Endometrial microvascular endothelial cells (primary cell): Measurements from ENCODE around the gene RAD51AP1. TPM values are rescaled to one million over a fixed set of nuclear protein-coding genes. Genes with fewer than 3 reads are reported as not detected.

ENCODE experiments used
- in situ Hi-C: cut with HindIII; loops from 2 replicates; pipeline ENCODE4 v1.10.0; 2017; ENCODE audit warnings: low sequenced_read_pairs, low pct_unique_long_range_greater_than_20kb; ENCODE audit errors: inconsistent ontology term
- total RNA-seq: library from RNA; depleted of rRNA; stranded (reverse); fragments of >200 nt; gene quantifications from one replicate; pipeline ENCODE4 v1.2.3, GENCODE V29; 2015; ENCODE audit errors: inconsistent ontology term

RAD51AP1 gene
- total RNA-seq, 1 donor from 2014 or later = 15.9 TPM

DNA sequence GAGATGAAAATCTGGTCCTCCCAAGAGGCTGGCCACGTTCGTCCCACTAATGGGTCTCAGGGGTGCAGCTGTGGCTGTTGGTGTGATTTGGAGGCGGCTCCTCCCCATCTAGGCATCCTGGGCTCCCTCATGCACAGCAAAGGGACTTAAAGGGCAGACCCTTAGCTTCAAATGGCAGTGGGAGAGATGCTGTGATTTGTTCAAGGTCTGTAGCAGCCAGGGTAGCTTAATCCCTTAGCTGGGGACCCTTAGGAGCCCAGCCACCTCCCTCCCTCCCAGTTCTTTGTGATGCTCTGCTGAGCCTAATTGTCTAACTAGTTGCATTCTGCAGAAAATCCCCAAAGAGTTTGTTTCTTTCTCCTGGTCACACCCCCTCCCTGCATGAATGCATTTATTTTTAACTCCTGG is 41.6 kb downstream of the RAD51AP1 start:
- in situ Hi-C loops = no loop called here

DNA sequence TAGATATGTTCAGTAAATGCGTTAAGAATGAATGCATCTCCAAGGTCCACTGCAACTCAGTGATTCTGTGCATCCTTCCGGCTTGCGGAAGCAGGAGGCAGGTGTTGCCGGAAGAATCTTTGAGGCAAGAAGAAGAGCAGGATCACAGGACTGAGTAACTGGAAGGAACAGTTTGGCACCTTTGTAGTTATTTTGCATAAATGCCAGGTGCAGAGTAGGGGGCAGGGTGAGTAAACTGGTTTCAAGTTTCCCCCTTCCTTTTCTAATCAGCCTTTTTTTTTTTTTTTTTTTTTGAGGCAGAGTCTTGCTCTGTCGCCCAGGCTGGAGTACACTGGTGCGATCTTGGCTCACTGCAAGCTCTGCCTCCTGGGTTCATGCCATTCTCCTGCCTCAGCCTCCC is 45.6 kb downstream of the RAD51AP1 start:
- in situ Hi-C loops = no loop called here

DNA sequence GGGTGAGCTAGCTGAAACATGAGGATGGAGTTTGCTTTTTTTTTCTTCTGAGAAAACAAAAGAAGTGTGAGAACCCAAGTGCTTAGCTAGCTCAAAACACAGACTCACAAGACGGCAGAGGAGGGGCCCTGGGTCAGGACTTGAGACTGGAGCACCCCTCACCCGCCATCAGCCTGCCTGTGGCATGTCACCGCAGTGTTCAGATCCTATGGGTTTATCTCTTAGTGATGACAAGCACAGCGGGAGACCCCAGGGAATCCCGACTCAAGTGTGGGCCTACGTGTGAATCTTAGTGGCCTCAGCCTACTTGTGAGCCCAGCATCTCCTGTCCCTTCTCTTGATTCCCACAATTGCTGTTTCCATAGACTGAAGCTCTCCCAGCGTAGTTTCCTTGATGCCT is 46.2 kb downstream of the RAD51AP1 start:
- in situ Hi-C loops = no loop called here

- in situ Hi-C loops = no loop called here
These were observed 47.8 kb downstream of the RAD51AP1 start for GRCh38 chr12:4586500-4586899.

- in situ Hi-C loops = no loop called here
These were observed 48.4 kb downstream of the RAD51AP1 start for GRCh38 chr12:4587108-4587507.

GRCh38 chr12:4588916-4589315 is 50.2 kb downstream of the RAD51AP1 start:
- in situ Hi-C loops = no loop called here

- in situ Hi-C loops = no loop called here
These were observed 51.3 kb downstream of the RAD51AP1 start for GRCh38 chr12:4589941-4590340.

DNA sequence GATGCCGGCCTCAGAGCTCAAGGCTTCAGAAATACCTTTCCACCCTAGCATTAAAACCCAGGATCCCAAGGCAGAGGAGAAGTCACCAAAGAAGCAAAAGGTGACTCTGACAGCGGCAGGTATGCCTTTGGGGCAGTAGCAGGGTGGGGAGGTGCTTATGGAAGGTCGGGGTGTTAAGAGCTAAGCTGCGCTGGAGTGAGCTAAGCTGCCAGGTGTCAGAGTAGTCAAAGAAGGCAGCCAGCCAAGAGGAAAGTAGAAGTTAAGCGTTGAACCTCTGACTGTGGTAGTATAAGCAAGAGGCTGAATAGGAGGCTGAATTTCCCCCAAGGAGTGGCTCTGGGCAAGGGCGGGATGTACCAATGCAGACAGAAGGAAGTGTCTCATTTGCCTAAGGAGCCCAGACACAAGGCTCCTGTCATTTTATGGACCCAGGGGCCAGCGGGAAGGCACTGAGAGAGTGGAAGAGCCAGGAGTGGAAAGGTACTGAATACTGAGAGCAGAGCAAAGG is 52.5 kb downstream of the RAD51AP1 start:
- in situ Hi-C loops = no loop called here

GRCh38 chr12:4595881-4596280 is 57.2 kb downstream of the RAD51AP1 start:
- in situ Hi-C loops = no loop called here

DNA sequence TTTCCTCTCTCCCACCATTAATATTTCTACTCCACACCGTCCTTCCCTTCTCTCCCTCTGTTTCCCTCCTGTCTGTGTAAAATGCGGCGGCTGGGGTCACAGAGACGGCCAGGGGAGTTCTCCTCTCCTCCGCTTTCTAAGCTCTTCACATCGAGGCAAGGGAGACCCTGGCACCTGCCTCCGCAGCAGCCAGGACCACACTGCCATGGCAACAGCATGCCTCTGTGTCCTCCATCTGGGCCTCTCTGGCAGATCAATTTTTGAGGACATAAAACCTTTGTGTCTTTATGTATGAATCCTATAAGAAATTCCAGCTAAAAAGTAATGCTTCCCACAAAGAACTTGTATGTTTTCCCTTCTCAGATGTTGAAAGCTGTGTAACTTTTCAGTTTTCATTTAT is 64.7 kb downstream of the RAD51AP1 start:
- in situ Hi-C loops = no loop called here

DNA sequence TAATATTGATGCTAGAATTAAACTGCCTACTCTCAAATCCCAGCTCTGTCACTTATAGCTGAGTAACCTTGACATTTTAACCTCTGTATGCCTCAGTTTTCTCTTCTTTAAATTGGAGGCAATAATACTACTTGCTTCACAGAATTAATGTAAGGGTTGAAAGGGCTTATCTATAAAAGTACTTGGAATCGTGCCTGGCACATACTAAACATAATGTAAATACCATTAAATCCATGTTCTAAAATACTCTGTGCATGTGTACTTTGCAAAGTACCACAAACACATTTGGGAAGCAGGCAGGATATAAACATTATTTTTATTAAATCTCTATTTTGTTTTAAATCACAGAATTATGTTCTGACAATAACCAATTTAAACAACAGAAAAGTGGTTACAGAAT is 65.3 kb downstream of the RAD51AP1 start:
- in situ Hi-C loops = no loop called here

DNA sequence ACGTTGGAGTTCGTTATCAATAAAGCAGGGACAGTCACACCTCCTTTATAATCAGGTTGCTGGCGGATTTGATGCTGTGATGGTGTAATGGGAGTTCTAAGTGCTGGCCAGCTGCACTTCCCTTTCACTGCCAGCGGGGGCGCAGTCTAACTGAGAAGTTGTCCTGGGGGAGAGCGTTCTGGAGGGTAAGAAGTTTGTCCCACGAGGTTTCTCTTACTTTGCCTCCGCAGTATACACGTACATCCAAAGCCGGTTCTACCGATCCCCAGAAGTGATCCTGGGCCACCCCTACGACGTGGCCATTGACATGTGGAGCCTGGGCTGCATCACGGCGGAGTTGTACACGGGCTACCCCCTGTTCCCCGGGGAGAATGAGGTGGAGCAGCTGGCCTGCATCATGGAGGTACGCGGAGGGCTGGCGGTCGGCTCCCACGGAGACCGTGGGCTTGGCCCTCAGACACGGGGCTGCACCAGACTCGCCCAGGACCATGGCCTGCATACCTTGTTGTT is 66.0 kb downstream of the RAD51AP1 start:
- in situ Hi-C loops = no loop called here

DNA sequence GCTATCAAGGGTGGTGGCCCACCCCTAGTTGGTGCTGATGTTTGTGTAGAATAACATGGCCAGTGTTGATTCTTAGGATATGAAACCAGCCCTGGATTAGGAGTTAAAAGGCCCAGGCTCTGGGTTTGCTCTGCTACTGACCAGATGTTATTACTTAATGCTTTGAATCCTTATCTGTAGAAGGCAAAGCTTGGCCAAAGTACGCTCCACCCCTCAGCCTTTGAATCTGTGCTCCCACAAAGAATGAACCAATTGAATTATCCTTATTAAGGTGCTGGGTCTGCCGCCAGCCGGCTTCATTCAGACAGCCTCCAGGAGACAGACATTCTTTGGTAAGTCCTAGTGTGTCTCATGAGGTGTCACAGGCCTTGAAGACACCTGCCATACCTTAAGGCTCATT is 68.4 kb downstream of the RAD51AP1 start:
- in situ Hi-C loops = no loop called here

GRCh38 chr12:4609071-4609470 is 70.4 kb downstream of the RAD51AP1 start:
- in situ Hi-C loops = no loop called here

Other genes starting within 250 kb of the RAD51AP1 start
- 22.6 TPM for gene TIGAR, start 217.7 kb upstream of the RAD51AP1 start, total RNA-seq
- gene FGF23, start 159.2 kb upstream of the RAD51AP1 start, total RNA-seq = not detected
- gene FGF6, start 93.1 kb upstream of the RAD51AP1 start, total RNA-seq = not detected
- 25.2 TPM for gene DYRK4, start 23.3 kb downstream of the RAD51AP1 start, total RNA-seq
- 0.09 TPM for gene AKAP3, start 110.2 kb downstream of the RAD51AP1 start, total RNA-seq
- gene NDUFA9, start 110.2 kb downstream of the RAD51AP1 start, total RNA-seq = 74.1 TPM
- gene GALNT8, start 181.5 kb downstream of the RAD51AP1 start, total RNA-seq = not detected